ENCODE data around the gene CAMK2A. TPM values are rescaled to one million over a fixed set of nuclear protein-coding genes. Genes with fewer than 3 reads are reported as not detected.

Gene CAMK2A
- total RNA-seq, 1 donor from 2014 or later: 0.30 TPM

DNA sequence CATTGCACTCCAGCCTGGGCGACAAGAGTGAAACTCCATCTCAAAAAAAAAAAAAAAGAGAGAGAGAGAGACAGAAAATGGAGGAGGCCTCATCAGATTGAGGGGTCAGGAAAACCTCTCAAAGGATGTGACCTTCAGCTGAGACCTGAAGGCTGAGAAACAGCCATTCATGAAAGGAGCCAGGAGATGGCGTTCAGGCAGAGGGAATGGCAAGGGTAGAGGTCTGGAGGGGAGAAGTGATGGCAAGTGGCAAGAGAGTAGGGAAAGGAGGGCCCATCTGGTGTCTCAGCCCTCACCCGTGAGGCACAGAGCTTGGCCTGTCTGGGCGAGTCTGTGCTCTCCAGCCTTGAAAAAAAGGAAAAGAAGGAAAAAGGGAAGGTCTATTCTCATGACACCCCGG is 17.0 kb downstream of the CAMK2A start:
- Mint-ChIP-seq H3K4me1 (peaks cover 15% of the 10 kb centered on the region), H3K4me3 (no peak overlapping the region), H3K27ac (ENCODE audit: unreplicated experiment) (no peak overlapping the region), H3K27me3 (ENCODE audit: low read depth) (peaks cover 2% of the 10 kb centered on the region), H3K36me3 (ENCODE audit: low read depth) (no peaks in the 10 kb centered on the region), H3K9me3 (no peaks in the 10 kb centered on the region)
- peak; percentile 61 for TF ChIP-seq CTCF (conservative IDR thresholded peaks at IDR 0.05)
- peak; percentile 31 for DNase-seq (ENCODE audit: low read depth, low spot score)

DNA sequence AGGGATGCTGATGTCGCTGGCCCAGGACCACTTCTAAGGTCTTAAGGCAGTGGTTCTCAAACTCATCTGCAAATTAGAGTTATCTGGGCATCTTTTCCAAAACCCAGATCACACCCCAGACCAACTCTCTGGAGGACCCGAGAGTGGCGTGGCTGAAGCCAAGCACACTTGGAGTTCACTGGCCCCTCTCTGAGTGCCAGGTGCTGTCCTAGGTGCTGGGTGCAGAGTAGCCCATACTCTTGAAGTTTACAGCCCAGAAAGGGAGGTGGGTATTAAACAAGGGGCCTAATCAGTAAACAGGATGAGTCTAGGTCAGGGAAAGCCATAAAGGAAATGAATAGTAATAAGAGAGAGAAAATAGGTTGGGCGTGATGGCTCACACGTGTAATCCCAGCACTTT is 17.6 kb downstream of the CAMK2A start:
- Mint-ChIP-seq H3K4me1 (peaks cover 15% of the 10 kb centered on the region), H3K36me3 (ENCODE audit: low read depth) (no peaks in the 10 kb centered on the region), H3K9me3 (no peaks in the 10 kb centered on the region), H3K27ac (ENCODE audit: unreplicated experiment) (no peak overlapping the region), H3K27me3 (ENCODE audit: low read depth) (peaks cover 2% of the 10 kb centered on the region), H3K4me3 (no peak overlapping the region)
- DNase-seq (ENCODE audit: low read depth, low spot score): no peak
- no peak for TF ChIP-seq CTCF (conservative IDR thresholded peaks at IDR 0.05)

GRCh38 chr5:150271296-150271692 is 18.3 kb downstream of the CAMK2A start:
- peaks cover under 1% of the 10 kb centered on the region for H3K27me3 Mint-ChIP-seq (ENCODE audit: low read depth)
- H3K9me3 Mint-ChIP-seq: no peaks in the 10 kb centered on the region
- H3K4me3 Mint-ChIP-seq: no peak overlapping the region
- H3K27ac Mint-ChIP-seq (ENCODE audit: unreplicated experiment): peak overlapping the region; percentile 3
- peaks cover 19% of the 10 kb centered on the region for H3K4me1 Mint-ChIP-seq
- no peak for TF ChIP-seq CTCF (conservative IDR thresholded peaks at IDR 0.05)
- no peak for DNase-seq (ENCODE audit: low read depth, low spot score)
- no peaks in the 10 kb centered on the region for H3K36me3 Mint-ChIP-seq (ENCODE audit: low read depth)

DNA sequence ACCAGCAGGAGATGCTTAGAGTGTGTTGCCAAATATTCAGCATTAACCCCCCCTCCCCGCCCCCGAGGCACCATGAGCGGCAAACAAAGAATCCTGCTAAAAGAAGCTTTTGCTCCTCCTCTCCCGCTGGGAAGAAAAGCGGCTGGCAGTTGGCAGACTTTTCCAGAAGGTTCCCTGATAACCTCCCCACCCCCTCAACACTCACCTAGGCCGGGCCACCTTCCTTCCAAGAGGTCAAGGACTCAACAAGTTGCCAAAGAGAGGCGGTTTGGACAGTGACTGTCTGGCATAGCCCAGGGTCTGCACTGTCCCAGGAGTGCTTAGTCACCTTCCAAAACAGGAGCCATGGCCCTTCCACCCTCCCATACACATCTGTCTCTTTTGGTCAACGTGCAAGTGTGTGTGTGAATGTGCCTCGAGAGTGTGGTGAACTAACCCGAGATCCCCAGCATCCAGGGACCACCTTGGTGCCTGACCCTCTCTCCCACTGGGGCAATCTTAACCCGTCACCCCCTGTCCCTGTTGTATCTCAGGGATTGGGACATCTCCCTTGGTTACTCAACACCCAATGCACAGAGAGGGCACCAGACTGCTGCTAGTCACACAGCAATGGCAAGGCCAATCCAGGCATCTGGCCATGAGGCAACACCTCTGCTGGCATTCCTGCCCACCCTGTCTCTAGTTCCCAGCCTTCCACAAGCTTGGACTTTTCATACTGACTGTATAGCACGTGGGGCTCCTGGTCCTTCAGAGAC is 18.9 kb downstream of the CAMK2A start:
- H3K4me1 Mint-ChIP-seq: peaks cover 19% of the 10 kb centered on the region
- peak overlapping the region; percentile 57 for H3K27ac Mint-ChIP-seq (ENCODE audit: unreplicated experiment)
- no peaks in the 10 kb centered on the region for H3K9me3 Mint-ChIP-seq
- no peaks in the 10 kb centered on the region for H3K36me3 Mint-ChIP-seq (ENCODE audit: low read depth)
- DNase-seq (ENCODE audit: low read depth, low spot score): no peak
- no peaks in the 10 kb centered on the region for H3K27me3 Mint-ChIP-seq (ENCODE audit: low read depth)
- H3K4me3 Mint-ChIP-seq: no peak overlapping the region
- TF ChIP-seq CTCF (conservative IDR thresholded peaks at IDR 0.05): no peak

DNA sequence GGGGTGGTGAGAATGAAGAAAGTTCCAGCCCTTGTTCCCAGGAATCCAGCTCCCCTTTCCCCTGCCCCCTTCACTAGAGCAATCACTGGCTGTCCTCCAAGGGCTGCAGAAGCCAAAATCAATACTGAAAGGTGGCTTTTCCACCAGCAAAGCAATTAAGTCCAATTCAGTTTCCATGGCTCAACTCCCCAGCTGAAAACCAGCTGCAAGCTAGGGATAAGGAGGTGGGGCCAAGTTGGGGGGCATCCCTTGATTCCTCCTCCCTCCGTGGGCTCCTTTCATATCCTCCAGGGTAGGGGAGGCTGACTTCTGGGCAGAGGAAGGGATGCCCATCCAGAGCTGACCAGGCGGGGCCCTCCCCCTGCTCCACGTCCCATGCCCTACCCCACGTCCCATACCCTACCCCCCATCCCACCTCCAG is 22.7 kb downstream of the CAMK2A start:
- no peaks in the 10 kb centered on the region for H3K36me3 Mint-ChIP-seq (ENCODE audit: low read depth)
- peaks cover 22% of the 10 kb centered on the region for H3K4me1 Mint-ChIP-seq
- H3K9me3 Mint-ChIP-seq: no peaks in the 10 kb centered on the region
- H3K27ac Mint-ChIP-seq (ENCODE audit: unreplicated experiment): no peak overlapping the region
- H3K27me3 Mint-ChIP-seq (ENCODE audit: low read depth): peaks cover 5% of the 10 kb centered on the region
- TF ChIP-seq CTCF (conservative IDR thresholded peaks at IDR 0.05): no peak
- no peak for DNase-seq (ENCODE audit: low read depth, low spot score)
- H3K4me3 Mint-ChIP-seq: no peak overlapping the region

Data from neural crest cell (in vitro differentiated cells).